ENCODE data around the gene HS3ST6.

- TF ChIP-seq, protein P1, sequence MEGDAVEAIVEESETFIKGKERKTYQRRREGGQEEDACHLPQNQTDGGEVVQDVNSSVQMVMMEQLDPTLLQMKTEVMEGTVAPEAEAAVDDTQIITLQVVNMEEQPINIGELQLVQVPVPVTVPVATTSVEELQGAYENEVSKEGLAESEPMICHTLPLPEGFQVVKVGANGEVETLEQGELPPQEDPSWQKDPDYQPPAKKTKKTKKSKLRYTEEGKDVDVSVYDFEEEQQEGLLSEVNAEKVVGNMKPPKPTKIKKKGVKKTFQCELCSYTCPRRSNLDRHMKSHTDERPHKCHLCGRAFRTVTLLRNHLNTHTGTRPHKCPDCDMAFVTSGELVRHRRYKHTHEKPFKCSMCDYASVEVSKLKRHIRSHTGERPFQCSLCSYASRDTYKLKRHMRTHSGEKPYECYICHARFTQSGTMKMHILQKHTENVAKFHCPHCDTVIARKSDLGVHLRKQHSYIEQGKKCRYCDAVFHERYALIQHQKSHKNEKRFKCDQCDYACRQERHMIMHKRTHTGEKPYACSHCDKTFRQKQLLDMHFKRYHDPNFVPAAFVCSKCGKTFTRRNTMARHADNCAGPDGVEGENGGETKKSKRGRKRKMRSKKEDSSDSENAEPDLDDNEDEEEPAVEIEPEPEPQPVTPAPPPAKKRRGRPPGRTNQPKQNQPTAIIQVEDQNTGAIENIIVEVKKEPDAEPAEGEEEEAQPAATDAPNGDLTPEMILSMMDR (conservative IDR thresholded peaks at IDR 0.05; ENCODE audit: low read length): peak; percentile 49; the same call in 1 of the 2 replicates
- no peak for TF ChIP-seq EZH2phosphoT487 (IDR thresholded peaks at IDR 0.05; ENCODE audit: borderline replicate concordance, low read depth, low read length)
Measured at GRCh38 chr16:1884155-1884760, 34.0 kb downstream of the HS3ST6 start.

Data from OCI-LY7 (cell line).